Mucosa of descending colon (tissue), 3 donors: ENCODE measurements around the gene GSTM4. TPM values are rescaled to one million over a fixed set of nuclear protein-coding genes. Genes with fewer than 3 reads are reported as not detected.
"Not testable (repeated sequence)": the region's sequence is repeated elsewhere in the genome, so short reads cannot be mapped to it uniquely, and the experiment has no call there.

Experiments used
- ATAC-seq: fragments of 200-7000 bp; cut with Tn5 transposase; one replicate; pipeline ENCODE4 v1.9.1; 2020; ENCODE audit warnings: mild to moderate bottlenecking, moderate library complexity
- DNase-seq, 3 donors: peaks; one replicate each; pipeline ENCODE4 v3.0.0-alpha.2; 2020
- H3K36me3 ChIP-seq: fragments of 200-600 bp; one replicate; pipeline ENCODE4 v1.8.0; 2021; ENCODE audit warnings: low read depth, mild to moderate bottlenecking
- H3K4me1 ChIP-seq: fragments of 200-600 bp; one replicate; pipeline ENCODE4 v1.8.0; 2021; ENCODE audit warnings: low read depth, mild to moderate bottlenecking
- H3K4me3 ChIP-seq: fragments of 200-600 bp; one replicate; pipeline ENCODE4 v1.8.0; 2021; ENCODE audit warnings: mild to moderate bottlenecking
- H3K9me3 ChIP-seq: fragments of 200-600 bp; one replicate; pipeline ENCODE4 v1.8.0; 2021; ENCODE audit warnings: mild to moderate bottlenecking
- CTCF ChIP-seq: fragments of 200-600 bp; IDR thresholded peaks from one replicate; pipeline ENCODE4 v1.8.0; 2022; ENCODE audit warnings: antibody characterized with exemption, mild to moderate bottlenecking
- intact Hi-C, 2 donors: fragments of 100-400 bp; cut with DNase I in 1 of 2; cut with micrococcal nuclease in 1 of 2; formaldehyde crosslinking; loops; one replicate each; pipeline versions ENCODE4 v1.11.0 to v1.11.1; 2022; cut with DNase I, micrococcal nuclease
- total RNA-seq, 3 donors: library from RNA; stranded (reverse); fragmentation: NEBNext Ultra II Directional in 2 of 3; extraction: Animal tissue kit (Norgen Biotek cat#: 25700) in 2 of 3; gene quantifications; one replicate each; pipeline versions ENCODE4 v1.2.1 to v1.2.4, GENCODE V29; 2021 to 2023
- donor health status: DM: no; HTN: no; CAD: no; lungs with moderate emphysema.
- donor health status: DM: no; HTN: no; CAD: no.
- donor health status: DM: no; HTN: yes; CAD: no.

Gene GSTM4
- total RNA-seq, 3 donors from 2014 or later = 63.4 to 96.3 (median 74.2) TPM

DNA sequence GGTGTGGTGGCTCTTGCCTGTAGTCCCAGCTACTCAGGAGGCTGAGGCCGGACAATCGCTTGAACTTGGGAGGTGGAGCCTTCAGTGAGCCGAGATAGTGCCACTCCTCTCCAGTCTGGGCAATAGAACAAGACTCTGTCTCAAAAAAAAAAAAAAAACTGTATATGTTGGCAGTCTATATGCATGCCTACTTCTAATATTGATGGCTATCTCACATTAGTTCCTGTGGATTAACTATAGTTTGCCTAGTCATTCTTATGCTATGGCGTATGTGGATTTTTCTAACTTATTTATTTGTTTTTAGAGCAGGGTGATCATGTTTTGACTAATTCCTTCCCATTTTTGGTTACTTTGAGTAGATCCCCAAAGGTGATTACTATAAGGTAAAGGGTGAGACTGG is 41.2 kb downstream of the GSTM4 start:
- DNase-seq = no peak
- Histone ChIP-seq H3K4me1 (no peaks in the 10 kb centered on the region), H3K36me3 (no peaks in the 10 kb centered on the region), H3K4me3 (no peak overlapping the region), H3K9me3 (no peaks in the 10 kb centered on the region)
- no peak for ATAC-seq
- TF ChIP-seq CTCF = no peak
- intact Hi-C loops = no loop called here

DNA sequence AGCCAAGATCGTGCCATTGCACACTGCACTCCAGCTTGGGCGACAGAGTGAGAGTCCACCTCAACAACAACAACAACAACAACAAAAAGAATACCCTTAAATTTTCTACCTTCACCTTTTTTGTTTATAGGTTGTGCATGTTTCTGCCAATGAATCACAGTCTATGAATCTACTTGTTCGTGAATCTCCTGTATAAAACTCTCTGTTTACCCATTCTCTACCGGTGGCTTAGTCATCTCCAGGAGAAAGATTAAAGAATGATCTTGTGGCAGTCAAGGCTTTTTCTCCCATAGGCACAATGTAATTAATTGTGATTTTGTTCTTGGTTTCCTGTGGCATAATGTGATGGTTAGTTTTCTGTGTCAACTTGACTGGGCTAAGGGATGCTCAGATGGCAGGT is 42.0 kb downstream of the GSTM4 start:
- H3K9me3 ChIP-seq, ATAC-seq, intact Hi-C loops, H3K4me3 ChIP-seq, H3K36me3 ChIP-seq, DNase-seq, H3K4me1 ChIP-seq: not testable (repeated sequence)

DNA sequence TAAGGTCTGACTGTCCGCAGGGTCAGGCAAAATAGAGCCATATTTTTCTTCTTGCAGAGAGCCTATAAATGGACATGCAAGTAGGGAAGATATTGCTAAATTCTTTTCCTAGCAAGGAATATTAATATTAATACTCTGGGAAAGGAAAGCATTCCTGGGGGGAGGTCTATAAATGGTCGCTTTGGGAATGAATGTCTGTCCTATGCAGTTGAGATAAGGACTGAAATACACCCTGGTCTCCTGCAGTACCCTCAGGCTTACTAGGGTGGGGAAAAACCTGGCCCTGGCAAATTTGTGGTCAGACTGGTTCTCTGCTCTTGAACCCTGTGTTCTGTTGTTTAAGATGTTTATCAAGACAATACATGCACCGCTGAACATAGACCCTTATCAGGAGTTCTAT is 47.0 kb downstream of the GSTM4 start:
- intact Hi-C loops, H3K4me1 ChIP-seq, DNase-seq, H3K36me3 ChIP-seq, H3K4me3 ChIP-seq, ATAC-seq, H3K9me3 ChIP-seq: not testable (repeated sequence)

- Histone ChIP-seq H3K9me3 (peaks cover 1% of the 10 kb centered on the region), H3K36me3 (no peaks in the 10 kb centered on the region), H3K4me3 (no peak overlapping the region), H3K4me1 (no peaks in the 10 kb centered on the region)
- no peak for TF ChIP-seq CTCF
- DNase-seq (no peak), ATAC-seq (no peak)
- intact Hi-C loops = no loop called here
These were observed 48.3 kb downstream of the GSTM4 start for GRCh38 chr1:109704173-109704572.

DNA sequence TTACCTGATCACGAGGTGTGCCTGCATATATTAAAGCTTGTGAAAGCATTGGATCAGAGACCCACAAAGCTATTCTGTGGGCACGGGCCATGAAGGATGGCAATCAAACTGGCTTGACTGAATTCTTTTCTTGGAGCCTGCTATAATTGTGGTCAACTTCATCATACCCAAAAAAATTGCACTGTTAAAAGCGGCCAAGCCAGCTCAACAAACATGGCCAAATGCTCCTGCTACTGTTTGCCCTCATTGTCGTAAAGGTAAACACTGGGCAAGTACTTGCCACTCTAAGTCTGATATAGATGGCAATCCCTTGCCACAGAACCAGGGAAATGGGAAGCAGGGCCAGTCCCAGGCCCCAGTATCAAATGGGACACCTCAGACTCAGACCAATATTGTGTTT is 49.5 kb downstream of the GSTM4 start:
- no peaks in the 10 kb centered on the region for H3K4me1 ChIP-seq
- H3K36me3 ChIP-seq = no peaks in the 10 kb centered on the region
- peaks cover 1% of the 10 kb centered on the region for H3K9me3 ChIP-seq
- intact Hi-C loops = no loop called here
- DNase-seq (no peak), ATAC-seq (no peak)
- H3K4me3 ChIP-seq = no peak overlapping the region
- no peak for TF ChIP-seq CTCF

DNA sequence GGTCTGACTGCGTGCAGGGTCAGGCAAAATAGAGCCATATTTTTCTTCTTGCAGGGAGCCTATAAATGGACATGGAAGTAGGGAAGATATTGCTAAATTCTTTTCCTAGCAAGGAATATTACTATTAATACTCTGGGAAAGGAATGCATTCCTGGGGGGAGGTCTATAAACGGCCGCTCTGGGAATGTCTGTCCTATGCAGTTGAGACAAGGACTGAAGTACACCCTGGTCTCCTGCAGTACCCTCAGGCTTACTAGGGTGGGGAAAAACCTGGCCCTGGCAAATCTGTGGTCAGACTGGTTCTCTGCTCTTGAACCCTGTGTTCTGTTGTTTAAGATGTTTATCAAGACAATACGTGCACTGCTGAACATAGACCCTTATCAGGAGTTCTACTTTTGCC is 53.0 kb downstream of the GSTM4 start:
- H3K4me1 ChIP-seq, intact Hi-C loops: not testable (repeated sequence)

GRCh38 chr1:109709822-109710221 is 53.9 kb downstream of the GSTM4 start:
- H3K4me3 ChIP-seq, H3K9me3 ChIP-seq, H3K4me1 ChIP-seq, H3K36me3 ChIP-seq, DNase-seq, ATAC-seq, intact Hi-C loops: not testable (repeated sequence)

More for the DNA sequence above, 53.0 kb downstream of the GSTM4 start:
- not testable (repeated sequence) for H3K36me3 ChIP-seq, ATAC-seq, H3K9me3 ChIP-seq, DNase-seq, H3K4me3 ChIP-seq

Other genes starting within 250 kb of the GSTM4 start
- 100 to 1,000 TPM in 1 of 3 donors, 10 to 100 TPM in 2; 67.9 to 103 (median 71.0) TPM for gene PSMA5, start 229.7 kb upstream of the GSTM4 start, total RNA-seq
- gene SYPL2, start 189.6 kb upstream of the GSTM4 start, total RNA-seq = 1 to 10 TPM in 1 of 3 donors, under 1 TPM in 2; 0.12 to 6.6 (median 0.34) TPM
- 1 to 10 TPM; 2.5 to 4.4 (median 3.5) TPM for gene ATXN7L2, start 172.2 kb upstream of the GSTM4 start, total RNA-seq
- 10 to 100 TPM; 16.0 to 18.7 (median 18.1) TPM for gene CYB561D1, start 162.0 kb upstream of the GSTM4 start, total RNA-seq
- 1 to 10 TPM; 2.2 to 9.9 (median 3.9) TPM for gene AMIGO1, start 146.4 kb upstream of the GSTM4 start, total RNA-seq
- gene GPR61, start 116.2 kb upstream of the GSTM4 start, total RNA-seq = under 1 TPM in 1 of 3 donors, not detected in 2; 0.25 TPM
- 1 to 10 TPM; 6.5 to 8.3 (median 7.6) TPM for gene GNAI3, start 107.5 kb upstream of the GSTM4 start, total RNA-seq
- not detected for gene GNAT2, start 36.5 kb upstream of the GSTM4 start, total RNA-seq
- gene AMPD2, start 36.3 kb upstream of the GSTM4 start, total RNA-seq = 10 to 100 TPM; 35.6 to 47.4 (median 40.9) TPM
- 10 to 100 TPM; 23.8 to 87.7 (median 41.0) TPM for gene GSTM2, start 12.0 kb downstream of the GSTM4 start, total RNA-seq
- gene GSTM1, start 31.7 kb downstream of the GSTM4 start, total RNA-seq = 10 to 100 TPM; 18.0 to 30.6 (median 20.0) TPM
- 1 to 10 TPM; 2.5 to 6.1 (median 4.8) TPM for gene GSTM5, start 56.2 kb downstream of the GSTM4 start, total RNA-seq
- 10 to 100 TPM in 2 of 3 donors, 1 to 10 TPM in 1; 4.9 to 84.8 (median 12.4) TPM for gene GSTM3, start 84.9 kb downstream of the GSTM4 start, total RNA-seq
- 100 to 1,000 TPM; 211 to 539 (median 356) TPM for gene EPS8L3, start 107.8 kb downstream of the GSTM4 start, total RNA-seq